Panc1 (cell line): ENCODE results near the gene C15orf39.

ENCODE experiments used
- CTCF ChIP-seq: fragments of 450-650 bp; IDR thresholded peaks from 2 replicates; pipeline ENCODE4 v1.5.1; 2017; ENCODE audit warnings: mild to moderate bottlenecking
- TCF7L2 ChIP-seq: IDR thresholded peaks from 2 replicates; pipeline ENCODE4 v1.6.1; 2011; ENCODE audit warnings: mild to moderate bottlenecking, low read depth, low read length, inconsistent platforms

- TF ChIP-seq CTCF (no peak), TCF7L2 (no peak)
These were observed 8.4 kb upstream of the C15orf39 start for GRCh38 chr15:75193272-75193671.
